NCI-H446 treated with DMSO at 0.1 percent for 48 hours (cell line): ENCODE measurements around the gene PDE11A.

Experiments
- DNase-seq: peaks from one replicate; lab custom pipeline; 2025; lab: John Stamatoyannopoulos, UW

Gene PDE11A

DNA sequence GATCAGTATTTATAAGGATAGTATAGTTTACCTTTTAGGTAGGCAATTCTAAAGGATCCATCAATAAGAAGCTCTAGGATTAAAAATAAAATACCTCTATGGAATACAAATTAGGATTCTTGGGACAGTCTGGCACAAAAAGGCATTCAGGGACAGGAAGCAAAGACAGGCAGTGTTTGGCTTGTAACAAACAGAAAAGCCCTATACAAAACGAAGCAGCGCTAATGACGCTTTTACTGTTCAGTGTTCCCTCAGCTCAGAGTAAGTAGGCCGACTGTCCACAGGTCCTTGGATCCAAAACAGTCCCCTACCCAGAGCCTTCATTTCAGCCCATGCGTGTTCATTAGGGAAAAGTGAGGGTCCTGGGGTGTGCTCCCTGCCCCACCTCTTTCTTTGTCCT, 443.7 kb downstream of the PDE11A start:
- DNase-seq, result no peak

DNA sequence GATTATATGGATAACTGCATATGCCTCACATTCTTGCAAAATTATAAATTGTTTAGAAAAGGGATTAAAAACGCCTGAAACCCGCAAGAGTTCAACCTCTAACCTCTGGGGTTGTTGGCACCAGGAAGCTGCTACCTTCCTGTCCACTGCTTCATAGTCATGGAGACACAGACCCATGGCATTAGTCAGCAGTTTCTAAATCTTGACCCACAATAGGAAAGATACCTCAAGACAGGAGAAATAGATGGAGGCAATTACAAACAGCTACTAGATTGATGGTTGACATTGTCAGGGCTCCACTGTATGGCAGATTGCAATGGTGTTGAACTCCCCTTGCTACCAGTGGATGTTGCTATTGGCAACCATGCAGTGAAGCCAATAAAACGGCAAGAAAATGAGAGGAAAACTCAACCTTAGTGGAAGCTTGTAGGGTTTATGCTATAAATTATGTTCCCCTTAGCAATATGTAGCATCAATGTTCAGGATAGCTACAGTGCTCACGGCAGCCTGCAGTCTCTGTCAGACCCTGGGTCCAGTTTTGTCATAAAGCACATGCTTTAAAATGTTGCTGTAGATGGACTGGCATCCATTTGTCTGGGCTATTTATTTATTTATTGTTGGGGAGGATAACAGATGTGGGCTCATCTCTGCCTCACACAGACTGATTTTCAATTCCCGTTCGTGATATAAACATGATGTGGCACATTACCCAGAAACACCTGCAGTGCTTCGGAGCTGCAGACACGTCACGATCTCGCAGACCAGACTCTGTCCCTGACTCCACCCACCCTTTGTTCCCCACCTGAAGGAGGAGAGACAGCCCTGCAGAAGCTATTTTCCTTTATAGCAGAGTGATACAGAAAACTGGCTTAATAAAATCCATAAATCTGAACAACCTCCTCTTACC, 446.6 kb downstream of the PDE11A start:
- peak; percentile 25 for DNase-seq

DNA sequence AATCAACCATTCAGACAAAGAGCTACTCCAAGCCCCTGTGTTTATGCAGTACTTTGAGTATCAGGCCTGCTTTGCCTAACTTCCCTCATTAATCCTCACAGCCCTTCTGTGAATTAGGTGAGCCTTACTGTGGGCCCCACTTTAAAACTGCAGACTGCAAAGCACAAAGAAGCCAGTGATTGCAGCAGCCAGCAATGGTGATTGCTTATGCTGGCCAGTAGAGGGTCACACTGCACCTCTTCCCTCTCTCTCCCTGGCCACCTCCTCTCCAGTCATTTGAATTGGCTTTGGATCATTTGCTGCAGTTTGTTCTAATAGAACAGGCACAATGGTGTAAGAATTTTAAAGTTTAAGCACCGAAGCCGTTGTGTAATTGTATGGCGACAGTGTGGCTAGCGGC, 450.1 kb downstream of the PDE11A start:
- DNase-seq, result peak; percentile 27

DNA sequence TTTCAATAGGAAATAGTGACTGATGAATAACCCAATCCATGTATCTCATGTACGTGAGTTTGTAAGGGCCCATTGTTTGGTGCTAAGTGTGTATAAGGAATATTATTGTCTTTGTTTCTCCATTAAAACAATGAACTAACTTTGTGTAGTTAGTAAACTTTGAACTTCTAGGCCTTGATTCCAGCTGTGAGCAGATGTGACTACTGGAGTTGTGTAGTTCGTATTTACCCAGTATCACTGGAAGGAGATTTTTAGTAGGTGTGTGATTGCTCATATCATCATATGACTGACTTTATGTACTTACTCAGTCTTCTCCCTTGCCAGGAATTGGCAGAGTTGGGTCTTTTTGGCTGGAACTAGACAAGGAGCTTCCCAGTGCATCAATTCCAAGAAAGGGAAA, 452.6 kb downstream of the PDE11A start:
- peak; percentile 55 for DNase-seq

DNA sequence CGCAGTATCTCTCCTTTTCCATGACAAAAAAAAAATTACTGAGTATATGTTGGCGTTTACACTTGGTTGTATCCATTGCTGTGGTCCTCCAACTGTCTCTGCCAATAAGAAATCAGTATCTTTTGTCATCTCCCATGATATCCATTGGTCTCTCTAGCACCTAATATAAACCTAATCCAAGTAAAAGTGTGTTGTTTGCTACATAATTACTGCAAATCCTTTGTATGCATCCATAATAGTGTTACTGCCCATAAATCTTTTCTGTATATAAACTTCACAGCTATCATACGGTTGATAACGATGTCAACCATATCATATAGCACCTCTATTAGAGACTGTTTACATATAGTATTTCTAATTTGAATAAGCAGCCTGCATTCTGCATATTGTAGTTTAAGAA, 453.1 kb downstream of the PDE11A start:
- DNase-seq, result no peak

DNA sequence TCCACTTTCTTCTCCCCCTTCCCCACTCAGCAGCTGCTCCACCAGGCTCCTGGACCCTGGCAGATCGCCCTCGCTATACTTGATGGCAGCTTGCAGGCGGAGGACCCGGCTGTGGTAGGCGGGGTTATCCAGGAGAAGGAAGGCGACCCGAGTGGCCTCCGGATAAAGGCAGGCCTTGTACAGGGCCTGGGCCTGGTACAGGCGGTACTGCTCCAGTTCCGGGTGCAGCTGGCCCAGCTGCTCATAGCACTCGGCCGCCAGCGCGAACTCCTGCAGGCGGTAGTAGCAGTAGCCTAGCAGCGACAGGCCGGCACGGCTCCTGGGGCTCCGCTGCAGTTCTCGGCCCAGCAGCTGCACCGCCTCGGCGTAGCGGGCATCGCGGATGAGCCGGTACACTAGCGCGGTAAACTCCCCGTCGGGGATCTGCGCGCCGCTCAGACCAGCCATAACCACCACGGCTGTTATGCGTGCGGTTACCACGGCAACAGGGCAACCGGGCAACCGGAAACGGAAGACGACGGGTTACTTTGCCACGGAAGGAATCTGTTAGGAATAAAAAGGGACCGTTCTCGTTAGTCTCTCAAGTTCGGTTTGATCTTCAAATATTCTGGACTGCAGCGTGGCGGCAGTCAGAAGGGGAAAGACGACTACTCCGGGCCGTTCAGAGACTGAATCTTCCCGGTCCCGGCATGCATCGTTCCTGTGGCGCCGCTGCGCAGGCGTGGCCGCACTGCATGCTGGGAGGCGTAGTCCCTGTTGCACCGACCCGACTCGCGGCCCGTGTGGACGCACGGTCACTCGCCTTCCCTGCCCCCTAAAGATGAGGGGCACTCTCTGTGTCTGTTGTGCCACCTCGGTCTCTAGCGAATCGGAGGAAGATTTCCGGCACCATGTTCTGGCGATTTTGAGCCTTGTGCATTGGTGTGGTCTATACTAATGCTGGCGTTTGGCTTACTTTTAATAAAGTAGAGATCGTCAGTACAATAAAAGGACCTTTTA, 454.0 kb downstream of the PDE11A start:
- peak; percentile 79 for DNase-seq

DNA sequence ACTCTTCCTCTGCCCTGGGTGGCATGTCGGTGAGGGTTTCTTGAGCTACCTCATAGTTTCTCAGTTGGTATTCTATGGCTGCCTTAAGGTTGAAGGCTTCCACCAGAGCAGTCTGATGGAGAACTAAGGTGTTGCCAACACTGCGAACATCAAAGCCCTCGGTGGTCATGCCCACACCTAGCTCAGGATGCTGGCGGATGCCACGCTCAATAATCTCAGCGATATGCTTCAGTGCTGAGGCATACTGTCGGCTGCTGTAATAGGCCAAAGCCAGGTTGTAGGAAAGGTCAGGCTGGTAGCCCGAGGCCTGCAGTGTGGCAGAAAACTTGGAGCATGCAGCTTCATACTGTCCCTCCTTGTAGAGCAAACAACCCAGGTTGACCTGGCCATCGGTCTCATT, 454.7 kb downstream of the PDE11A start:
- DNase-seq, result no peak

DNA sequence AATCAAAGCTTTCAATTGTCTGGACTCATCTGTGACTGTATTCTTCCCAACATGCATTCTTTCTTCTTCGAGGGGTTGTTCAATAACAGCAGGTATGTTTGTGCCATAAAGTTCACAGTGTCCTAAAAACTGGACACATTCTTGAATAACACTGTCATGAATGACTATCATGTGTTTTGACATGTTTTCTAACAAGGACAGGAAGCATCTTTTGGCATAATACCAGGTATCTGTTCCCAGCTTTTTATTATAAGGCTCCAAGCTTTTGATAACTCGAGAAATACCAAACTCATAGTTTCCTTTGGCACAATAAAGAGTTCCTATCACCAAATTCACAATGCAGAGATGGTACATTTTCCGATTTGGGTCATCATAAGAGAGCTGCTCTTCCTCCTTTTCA, 455.8 kb downstream of the PDE11A start:
- no peak for DNase-seq

DNA sequence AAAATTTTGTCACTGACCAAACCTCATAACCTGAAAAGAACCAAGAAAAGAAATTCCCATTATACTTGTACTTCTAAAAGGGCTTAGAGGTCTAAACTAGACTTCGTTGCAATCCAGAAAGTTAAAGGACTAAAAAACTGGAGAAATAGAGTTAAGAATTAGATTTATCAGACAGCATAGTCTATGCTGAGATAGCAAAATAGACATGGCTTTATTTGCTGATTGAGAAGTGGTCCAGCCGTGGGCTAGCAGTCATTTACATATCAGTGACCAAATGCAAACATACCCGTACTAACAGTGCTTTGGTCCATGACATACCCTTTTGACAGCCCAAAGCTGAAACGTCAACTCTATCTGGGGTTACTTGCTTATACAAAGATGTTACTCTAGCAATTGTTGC, 456.5 kb downstream of the PDE11A start:
- no peak for DNase-seq

DNA sequence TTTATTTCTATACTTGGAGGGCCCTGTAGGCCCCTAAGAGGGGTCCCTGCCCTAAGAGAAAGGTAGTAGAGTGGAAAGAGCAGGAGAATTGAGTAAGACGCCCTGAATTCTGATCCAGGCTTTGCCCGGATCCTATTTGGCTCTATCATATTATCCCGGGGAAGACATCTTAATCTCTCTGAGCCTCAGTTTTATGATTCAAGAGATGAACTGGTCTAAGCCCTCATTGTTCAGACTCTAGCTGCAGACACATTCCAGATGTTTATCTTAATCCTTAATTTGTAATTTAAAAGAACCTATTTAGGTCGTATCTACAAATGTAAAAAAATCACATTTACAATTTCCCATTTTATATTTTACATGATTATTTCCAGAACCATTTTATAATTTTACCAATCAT, 459.9 kb downstream of the PDE11A start:
- no peak for DNase-seq

DNA sequence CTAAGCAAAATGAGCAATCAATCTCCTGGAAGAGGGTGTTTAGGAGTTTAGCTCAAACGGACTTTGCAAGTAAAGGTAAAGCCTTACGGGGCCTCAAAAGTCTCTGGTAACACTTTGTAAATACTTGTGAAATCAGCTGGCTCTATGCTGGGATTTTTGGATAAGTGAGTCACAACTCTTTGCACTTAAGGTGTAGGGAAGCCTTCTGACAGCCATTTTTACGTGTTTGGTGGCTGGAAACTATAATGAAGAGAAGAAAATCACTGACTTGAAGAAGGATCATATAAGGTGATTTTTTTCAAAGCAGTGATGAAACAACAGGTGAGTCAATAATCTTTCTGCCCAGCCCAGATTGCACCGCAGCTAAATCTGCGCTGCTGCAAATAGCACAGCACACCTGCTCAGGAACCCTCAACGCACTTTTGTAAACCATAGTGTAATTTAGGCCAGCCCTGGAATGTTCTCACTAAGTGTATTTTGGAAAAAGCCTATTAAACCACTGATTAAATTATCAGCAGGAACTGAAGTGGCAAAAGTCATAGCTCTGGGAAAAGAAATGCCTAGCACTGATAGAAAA, 461.2 kb downstream of the PDE11A start:
- no peak for DNase-seq

DNA sequence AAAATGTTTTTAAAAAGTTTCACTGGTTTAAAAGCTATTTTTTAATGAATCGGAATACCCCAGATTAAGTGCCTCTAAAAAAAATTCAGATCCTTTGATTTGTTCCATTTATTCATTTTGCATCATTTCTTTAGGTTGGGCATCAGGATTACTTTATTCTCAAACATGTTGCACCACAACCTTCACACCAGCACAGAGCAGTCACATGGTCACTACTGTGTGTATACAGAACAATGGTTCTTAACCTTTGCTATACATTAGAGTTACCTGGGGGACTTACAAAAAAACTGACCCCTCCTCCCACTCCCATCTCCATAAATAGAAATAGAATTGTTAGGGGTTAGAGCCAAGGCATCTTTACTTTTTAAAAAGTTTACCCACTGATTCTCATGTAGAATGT, 461.8 kb downstream of the PDE11A start:
- no peak for DNase-seq

DNA sequence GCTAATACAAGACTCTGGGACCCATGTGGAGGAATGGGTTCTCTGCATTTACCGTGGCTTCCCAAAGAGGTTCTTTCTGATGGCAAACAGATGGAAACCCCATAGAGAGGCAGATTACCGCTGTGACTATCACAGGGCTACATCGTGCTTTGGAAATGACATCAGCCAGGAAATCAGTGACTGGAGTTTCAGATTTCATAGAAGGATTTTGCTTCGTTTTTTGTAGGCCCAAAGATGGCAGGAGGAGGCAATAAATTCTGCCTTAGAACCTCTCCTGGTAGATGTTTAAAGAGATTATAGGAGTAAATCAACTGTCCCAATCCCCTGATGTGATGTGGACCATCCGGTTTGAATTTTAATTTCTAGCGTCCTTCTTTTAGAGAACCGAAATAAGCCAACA, 465.9 kb downstream of the PDE11A start:
- DNase-seq, result no peak

DNA sequence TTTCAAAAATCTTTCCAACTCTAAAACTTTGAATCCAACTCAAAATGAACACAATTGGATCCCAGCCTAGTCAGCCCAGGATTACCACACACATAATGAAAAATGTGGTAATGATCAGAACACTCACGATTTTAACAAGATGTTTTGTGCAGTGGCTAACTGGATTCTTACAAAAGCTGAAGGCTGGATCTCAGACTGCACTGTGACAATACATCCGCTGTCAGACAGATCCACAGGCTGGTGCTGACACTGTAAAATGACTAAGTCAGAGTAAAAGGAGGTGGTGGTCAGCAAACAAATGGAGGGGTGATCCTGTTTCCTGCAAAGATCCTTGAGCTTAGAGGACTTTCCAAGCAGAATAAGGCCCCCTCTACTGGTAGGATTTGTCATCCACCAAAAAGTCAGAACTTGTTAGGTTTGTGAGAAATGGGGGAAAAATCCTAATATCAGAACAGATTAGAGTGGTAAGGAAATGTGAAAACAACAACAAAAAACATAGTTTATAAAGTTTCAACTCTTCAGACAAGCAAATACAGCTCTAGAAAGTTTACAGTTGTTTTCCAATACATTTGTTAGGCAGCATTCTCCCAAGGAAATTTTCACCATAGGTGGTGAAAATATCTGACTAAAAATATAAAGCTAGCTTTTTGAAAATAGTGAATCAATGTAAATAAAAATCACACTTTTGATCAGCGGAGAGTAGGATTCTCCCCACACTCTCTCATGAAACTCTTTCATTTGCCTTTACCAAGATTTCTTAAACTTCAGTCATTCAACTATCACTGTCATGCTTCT, 468.1 kb downstream of the PDE11A start:
- DNase-seq, result peak; percentile 90

DNA sequence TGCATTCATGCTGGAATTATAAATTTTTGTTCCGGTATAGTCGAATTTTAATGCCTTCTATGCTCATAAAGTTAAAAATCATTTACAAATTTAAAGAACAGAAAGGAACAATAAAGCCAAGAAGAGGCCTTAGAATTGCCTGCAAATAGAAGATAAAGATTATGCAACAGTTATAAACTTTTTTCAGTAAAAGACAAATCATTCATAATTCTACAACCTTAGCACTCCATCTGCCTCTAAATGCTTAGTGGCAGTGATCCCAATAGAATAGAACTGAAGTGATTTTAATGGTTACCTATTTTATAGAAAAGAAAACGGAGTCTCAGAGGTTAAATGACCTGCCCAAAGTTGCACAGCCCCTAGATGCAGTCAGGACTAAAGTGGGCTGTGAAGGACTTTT, 468.8 kb downstream of the PDE11A start:
- peak; percentile 68 for DNase-seq

DNA sequence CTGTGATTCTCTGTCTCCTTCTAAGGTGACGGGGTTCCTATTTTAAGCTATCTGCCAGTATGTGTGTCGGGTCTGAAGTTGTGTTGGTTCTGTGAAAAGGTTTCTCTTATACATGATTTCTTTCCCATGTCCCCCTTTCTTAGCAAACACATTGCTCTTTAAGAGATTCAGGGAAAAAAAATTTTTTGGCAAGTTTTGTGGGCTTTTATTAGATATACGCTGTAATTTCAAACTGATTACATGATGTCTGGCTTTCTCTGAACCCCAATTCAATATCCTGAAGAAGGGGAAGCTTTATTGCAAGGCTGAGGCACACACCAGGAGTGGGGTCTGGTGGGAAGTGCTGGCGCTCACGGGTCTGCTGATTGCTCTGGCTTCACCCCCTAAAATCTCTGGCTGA, 469.4 kb downstream of the PDE11A start:
- no peak for DNase-seq

DNA sequence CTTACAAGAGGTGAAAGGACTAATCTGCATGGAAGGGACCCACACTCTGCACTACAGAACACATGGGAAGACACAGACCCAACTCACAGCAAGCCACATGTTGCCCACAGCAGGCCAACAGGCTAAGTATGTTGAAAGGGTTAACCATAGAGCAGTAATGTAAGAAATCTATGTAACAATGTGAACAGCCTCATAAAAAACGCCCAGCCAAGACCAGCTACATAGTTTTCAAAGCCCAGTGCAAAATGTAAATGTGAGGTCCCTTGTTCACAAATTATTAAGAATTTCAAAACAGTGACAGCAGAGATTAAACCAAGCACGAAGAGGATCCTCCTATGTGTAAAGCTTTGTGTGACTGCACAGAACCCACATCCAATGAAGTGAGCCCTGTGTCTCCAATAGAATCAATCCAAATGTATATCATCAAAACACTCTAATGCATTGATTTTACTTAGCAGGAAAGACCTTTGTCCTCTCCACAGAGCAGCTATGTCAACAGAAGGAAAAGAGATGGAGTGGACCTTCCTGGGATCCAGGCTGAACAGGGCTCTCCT, 469.9 kb downstream of the PDE11A start:
- peak; percentile 21 for DNase-seq

DNA sequence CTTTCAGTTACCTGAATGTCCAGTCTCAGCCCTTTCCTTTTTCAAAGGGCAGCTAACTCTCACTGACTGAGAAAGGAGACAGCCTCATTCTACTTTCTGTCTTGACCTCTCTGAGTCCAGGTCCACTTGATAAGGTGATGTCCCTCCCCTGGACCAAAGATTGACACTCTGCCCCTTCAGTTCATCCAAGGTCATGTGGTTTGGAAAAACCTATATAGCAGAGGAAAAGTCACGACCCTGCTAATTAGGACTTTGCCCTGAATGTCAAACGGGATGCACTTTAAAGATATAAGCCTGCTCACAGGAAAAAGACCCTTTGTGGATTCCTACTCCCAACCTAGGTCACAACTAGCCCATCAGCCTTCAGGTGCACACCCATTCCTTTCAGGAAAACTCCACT, 471.7 kb downstream of the PDE11A start:
- DNase-seq, result no peak

DNA sequence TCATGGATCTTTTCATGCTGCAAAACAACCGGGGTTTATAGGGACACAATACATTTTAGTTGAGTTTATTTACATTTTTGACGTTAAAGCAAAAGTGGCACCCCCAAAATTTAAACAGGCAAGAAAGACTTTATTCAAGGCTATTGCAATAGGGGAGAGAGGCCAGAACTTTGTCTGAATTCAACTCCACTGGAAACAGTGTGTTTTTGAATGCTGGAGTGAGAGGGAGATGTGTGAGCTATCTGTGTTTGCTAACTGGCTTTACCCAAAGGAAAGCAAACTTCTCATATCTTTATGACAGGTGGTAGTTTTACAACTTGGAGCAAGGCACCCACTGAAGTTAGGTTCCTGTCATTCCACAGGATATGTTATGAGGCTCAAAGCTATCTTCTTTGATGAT, 472.6 kb downstream of the PDE11A start:
- DNase-seq, result no peak

DNA sequence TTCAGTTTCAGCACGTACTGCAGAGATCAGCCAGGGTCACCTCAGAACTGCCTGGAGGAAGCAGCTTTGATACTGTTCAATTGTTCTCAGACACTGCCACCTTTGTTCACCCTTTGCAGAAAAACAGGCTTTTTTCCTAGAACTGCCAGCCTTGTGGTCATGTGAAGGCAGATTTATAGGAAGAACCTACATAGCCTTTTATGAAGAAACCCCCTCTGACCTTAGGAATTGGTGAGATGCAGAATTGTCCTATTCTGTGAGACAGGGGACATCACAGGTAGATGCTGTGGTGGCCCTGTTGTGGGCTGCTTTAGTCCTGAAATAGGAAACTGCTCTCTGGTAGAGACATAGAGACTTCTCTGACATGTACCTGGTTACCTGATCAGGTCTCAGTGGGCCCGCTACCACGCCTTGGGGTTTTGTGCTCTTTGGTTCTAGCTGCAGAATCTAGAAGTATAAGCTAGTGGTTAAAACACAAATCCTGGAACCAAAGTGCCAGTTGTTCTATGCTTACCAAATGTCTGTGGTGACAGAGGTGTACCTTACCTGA, 473.4 kb downstream of the PDE11A start:
- DNase-seq, result no peak
